GM18526 (cell line): ENCODE results near the gene ZFYVE21.

ENCODE experiments used
- POLR2A ChIP-seq: IDR thresholded peaks from 3 replicates; pipeline ENCODE4 v1.6.1; 2011; ENCODE audit not compliant: insufficient read length; ENCODE audit errors: extremely low read depth

ZFYVE21 gene

DNA sequence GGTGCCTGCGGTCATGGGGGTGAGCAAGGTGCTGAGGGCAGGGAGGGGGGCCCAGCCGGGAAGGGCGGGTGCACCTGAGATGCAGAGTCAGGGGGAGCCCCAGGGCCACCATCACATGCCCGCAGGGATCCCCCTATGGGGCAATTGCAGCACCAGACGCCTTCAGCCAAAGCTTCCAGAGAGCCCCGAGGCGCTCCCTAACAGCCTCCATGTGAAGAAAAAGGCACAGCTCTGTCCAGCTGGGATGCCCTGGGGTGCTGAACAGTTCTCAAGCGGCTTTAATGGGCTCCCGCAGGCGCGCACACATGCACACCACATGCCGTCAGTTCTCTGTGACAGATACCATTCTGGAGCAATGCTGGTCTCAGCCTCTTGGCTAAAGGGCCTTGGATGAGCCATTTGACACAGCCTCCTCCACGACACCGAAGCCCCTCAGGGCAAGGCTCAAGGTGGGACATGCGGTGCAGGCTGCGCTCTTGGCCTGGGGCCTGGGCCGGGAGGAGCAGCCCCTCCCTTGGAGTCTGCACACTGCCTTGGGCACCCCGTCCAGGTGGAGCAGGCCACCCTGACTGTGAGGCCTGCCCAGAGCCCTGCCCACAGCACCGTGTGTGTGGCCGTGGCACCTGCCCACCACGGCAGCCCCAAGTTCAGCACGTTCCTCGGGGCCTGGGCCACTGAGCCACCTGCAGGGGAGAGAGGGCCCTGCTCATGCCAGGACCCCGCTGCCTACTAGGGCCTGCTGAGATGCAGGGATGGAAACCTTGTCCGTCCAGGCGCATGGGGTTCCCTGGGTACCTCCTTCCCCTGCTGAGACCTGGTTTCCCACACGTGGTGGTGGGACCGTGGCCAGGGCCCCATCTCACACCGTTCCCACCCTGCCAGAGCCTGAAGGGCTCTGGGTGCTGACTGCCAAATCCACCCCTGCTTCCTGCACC lies 8.0 kb upstream of the ZFYVE21 start:
- no peak for TF ChIP-seq POLR2A

DNA sequence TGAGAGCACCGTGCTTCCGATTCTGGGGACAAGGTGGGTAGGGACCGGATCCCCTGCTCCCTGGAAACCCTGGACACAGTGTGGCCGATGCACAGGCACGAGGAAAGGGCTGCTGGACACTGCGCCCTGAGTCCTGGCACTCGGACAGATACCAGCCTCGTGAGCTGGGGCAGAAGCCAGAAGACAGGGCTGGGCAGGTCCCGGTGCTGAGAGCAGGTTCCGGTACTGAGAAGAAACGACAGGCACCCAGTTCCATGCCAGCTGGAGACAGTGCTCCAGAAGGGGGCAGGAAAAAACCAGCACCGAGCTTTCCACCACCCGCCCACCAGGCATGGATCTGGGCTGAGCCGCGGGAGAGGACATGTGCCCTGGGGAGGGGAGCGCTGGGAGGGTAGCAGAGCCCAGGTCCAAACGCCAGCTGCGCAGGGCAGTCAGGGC lies 6.8 kb upstream of the ZFYVE21 start:
- no peak for TF ChIP-seq POLR2A

DNA sequence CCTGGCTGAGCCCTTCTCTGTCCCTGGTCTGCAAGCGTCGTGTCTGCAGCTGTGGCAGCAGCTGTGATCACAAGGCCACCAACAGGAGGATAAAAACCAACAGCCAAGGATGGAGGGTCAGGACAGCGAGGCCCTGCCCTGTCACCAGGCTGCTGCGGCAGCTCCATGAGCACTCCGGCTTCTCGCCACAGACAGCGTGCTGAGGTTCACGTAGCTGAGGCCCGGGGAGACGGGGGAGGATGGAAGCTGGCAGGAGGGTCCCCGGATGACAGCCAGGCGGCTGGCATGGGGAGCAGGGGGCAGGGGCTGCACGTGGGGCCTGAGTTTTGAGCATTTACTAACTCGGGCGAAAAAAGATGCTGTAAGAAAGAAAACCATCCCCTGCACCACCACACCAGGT lies 5.8 kb upstream of the ZFYVE21 start:
- TF ChIP-seq POLR2A, result no peak

DNA sequence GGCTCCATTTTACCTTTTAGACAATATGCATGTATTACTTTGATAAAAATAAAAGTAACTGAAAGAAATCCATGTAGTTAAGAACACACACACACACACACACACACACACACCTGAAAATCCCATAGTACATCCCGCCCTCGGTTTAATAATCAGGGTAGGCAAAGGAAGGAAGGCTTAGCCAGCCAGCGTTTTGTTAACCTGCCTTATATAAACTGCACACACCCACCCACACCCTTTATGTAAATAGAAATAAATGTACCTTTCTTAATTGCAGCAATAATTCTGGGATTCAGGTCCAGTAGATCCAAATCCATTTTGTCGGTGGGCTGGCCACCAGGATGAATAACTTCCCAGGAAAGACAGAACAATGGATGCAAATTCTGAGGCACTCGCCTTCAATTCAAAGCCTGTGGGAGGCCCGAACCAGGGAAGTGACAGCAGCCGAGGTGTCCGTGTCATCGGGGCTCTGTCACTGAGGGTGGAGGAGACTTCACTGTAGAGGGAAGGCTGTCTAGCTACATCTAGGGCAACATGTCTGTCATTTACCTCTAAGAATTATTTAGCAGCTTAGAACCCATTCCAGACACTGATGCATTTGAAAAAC lies 4.7 kb upstream of the ZFYVE21 start:
- no peak for TF ChIP-seq POLR2A

DNA sequence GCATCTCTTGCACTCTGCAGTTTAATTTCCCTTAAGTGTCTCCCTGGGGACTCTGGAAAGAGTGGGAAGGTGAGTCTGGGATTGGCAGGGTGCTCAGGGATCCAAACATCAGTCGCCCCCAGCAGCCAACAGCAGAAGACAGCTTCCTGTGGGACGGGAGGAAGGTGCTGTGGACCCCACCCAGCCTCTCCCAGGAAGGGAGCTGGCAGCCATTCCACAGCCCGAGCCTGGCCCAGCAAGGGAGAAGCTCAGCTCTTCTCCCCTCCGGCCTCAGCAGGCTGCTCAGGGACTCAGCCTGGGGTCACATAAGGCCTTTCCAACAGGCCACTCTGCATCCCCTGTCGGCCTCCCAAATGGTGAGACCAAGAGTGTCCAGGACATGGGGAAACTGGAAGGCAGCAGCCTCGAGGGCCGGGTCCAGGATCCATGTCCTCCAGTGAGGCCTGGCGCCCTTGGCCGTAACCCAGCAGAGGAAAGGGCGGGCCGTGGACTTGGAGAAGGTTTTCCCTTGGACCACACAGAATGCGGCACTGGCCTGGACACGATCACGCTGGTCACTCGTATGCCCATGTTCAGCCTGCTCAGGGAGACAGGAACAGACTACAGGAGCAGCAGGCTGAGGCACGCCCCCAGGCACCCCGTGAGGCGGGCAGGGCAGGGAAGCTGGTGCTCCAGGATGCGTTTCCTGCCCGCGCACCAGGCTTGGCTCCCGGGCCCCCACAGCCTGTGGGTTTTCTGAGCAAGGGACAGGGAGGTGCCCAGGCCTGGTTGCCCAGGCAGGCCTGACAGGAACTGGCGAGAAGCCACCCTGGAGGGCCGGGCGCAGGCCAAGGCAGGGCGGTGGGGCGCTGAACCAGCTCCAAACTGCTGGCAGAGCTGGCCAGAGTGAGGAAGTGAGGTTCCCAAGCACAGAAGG lies 3.8 kb upstream of the ZFYVE21 start:
- peak; percentile 11 for TF ChIP-seq POLR2A

DNA sequence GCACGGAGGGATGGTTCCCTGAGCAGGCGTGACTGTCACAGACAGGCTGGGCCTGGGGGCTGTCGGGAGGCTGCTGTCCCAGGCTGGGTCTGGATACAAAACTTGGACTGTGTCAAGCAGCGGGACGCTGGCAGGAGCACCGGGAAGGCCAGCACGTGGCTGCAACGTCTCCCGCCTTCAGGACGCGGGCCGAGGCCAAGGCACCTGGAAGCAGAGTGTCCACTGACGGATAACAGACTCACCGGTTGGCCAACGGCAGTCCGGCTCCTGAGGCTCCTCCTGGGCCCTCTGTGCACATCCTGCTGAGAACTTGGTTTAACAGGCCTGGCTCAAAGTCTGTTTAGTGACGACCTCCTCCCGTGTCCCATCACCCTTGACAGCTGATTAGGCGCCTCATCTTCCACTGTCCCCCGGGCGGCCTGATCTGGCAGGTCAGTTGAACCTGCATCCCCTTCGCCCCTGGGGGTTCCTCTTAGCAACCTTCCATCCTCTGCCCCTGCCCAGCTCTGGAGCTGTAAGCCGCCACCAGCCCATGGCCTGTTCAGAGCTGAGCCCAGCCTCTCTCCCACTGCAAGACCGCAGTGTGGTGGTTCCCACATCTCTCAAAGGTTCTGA lies 2.9 kb upstream of the ZFYVE21 start:
- no peak for TF ChIP-seq POLR2A

DNA sequence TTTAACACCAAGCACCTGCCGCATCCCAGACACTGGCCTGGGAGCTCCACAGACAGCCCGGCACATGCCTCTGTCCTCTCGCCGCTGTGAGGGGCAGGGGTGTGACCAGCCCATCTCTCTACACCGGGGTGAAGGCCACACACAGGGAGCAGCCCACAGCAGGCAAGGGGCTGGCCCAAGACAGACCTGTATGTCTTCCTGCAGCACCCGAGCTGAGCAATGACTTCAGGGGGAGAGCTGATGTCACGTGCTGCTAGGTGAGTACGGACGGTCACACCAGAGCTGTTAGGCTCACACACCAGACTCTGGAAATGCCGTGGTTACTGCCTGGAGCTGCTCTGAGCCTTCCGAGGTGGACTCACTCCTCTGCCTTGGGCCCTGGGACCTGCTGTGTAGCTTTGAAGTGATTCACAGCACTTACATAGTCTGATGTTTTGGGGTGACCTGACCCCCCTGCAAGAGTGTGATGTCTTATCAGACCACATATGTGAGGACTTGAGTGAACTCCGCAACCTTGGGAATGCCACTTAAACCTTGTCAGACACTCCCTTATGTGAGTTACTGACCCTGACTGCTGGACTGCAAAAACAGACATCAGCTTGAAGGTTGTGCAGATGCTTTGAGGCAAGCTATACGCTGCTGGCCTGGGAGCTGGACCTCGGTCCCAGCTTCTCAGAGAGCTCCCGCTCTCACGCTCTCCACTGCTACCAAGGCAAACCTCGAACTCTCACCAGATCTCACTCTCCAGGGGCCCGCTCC lies 2.1 kb upstream of the ZFYVE21 start:
- no peak for TF ChIP-seq POLR2A

DNA sequence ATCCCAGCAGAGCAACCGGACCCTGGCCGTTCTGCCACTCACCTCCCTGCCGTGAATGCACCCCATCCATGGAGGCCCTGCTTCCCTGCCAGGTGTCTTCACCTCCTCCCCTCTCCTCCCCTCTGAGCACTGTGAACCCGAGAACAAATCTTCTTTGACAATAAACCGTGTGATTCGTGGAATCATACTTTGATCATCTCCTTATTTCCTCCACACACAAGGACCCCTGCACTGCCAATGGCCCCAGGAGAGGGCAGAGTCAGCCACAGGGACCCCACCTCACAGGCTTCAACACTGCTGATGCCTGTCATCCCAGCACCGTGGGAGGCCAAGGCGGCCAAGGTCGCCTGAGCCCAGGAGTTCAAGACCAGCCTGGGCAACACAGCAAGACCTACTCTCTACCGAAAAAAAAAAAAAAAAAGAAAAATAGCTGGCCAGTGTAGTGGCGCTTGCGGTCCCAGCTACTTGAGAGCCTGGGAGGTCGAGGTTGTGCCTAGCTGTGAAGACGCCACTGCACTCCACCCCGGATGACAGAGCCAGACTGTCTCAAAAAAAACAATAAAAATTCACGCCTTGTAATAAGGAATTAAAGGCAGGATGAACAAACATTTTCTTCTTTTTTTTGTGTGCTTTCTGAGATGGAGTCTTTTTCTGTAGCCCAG lies 1.4 kb upstream of the ZFYVE21 start:
- TF ChIP-seq POLR2A, result no peak

DNA sequence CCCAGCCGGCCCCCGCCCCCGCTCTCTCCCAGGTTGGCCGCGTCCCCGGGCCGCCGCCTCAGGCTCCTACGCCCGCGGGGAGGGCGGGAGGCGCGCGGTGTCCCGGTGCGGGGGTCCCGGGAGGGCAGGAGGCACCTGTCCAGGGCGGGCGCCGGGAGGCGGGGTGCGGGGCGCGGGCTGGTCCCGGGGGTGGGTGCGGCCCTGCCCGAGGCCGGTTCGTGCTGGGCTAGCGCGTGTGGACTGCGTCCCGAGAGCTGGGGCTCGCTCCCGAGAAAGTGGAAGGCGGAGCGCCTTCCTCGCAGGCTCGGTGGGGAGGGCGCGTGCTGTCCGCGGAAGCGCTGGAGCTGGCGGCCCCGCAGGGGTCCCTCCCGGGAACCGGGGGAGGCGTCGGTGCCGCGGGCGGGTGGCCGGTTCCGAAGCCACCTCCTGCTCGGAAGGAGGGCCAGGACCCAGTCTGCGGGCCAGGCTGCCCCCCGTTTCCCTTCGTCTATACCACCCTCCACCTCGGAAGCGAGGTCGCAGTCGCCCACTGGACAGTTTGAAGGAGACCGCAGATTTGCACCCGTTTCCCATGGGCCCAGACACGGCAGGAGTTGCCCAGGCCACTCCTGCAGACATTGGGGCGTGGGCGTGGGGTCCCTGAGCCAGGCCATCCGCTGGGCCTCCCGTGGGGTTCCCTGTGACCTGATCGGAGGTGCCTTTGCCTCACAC lies 636 bp downstream of the ZFYVE21 start:
- no peak for TF ChIP-seq POLR2A

DNA sequence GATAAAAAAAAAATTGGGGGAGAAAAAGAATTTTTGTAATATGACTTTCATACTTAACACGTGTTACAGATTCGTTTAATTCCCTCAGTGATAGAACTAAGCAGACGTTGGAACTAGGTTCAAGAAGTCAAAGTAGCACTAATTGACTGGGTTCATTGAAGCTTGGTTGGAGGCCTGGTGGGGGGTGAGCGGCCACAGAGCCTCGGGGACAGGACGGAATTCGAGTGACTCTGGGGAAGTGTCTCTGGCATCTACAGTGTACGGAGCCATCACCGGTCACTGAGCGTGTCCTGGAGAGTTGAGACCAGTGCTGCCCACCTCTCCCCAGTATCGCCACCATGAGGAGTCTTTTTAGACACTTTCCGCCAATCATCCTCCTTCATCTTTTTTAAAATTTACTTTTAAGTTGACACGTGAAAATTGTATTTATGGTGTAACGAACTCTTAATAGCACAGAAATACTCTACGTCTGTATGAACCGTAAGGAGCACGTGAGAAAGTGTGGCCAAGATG lies 1.3 kb downstream of the ZFYVE21 start:
- no peak for TF ChIP-seq POLR2A

DNA sequence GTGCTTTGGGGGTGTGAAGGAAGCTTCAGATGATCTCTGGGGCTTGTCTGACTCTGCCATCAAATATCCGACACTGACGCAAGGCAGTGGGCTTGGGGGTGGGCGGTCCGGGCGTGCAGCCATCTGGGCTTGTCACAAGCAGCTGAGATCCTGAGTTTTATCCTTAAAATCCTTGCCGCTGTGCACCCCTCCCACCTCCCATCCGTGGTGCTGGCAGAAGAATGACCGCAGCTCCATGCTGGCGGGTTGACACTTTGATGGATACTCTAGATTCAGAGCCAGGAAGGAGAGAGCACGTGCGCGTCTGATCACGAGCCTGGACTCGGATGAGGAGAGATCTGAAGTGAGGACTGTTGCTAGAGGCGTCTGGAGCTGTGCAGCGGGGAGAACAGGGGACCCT lies 3.0 kb downstream of the ZFYVE21 start:
- no peak for TF ChIP-seq POLR2A

DNA sequence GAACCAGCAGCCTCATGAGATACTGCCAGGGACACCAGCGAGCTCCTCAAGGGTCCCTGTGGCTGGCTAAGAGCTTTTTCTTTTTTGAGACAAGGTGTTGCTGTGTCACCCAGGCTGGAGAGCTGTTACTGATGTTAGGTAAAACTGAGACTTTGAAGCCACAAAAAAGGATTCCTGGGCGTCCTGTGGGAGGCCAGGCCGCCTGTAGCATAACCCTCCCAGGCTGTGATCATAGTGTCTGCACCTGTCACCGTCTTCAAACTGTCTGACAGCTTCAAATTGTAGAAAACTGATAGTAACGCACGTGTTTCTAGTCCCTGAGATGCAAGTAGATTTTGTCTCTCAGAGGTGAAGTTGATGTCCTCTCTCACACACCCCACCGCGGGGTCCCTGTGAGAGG lies 4.1 kb downstream of the ZFYVE21 start:
- TF ChIP-seq POLR2A, result no peak
